Endothelial cell of umbilical vein (primary cell): ENCODE data around the gene DENND4B. TPM values are rescaled to one million over a fixed set of nuclear protein-coding genes. Genes with fewer than 3 reads are reported as not detected.
A peak's percentile ranks its signal among the peaks of the same experiment; 100 is the strongest.

Experiments
- BruUV-seq: library from RNA; stranded (reverse); fragments of 400-500 nt; replicated peaks from 2 replicates; lab custom pipeline; 2021; lab: Mats Ljungman, UMichigan
- CTCF ChIA-PET: fragments of 300-600, 350-600 bp; sonication (Branson Sonifier 250); formaldehyde crosslinking; loops from one replicate; lab custom pipeline; 2021; ENCODE audit warnings: antibody characterized with exemption, inconsistent platforms; lab: Charles Lee
- POLR2A ChIA-PET: fragments of 300-600, 350-600 bp; sonication (Branson Sonifier 250); formaldehyde crosslinking; loops from one replicate; lab custom pipeline; 2021; ENCODE audit warnings: antibody characterized with exemption, inconsistent platforms; lab: Charles Lee
- DNase-seq: peaks from one replicate; pipeline ENCODE4 v3.0.0-alpha.2; 2011; ENCODE audit warnings: low read depth, low spot score
- FAIRE-seq: peaks from 2 replicates; lab custom pipeline; 2011; peaks lifted over from hg19 to GRCh38; lab: Jason Lieb, UNC
- H2AFZ ChIP-seq: 2 replicates; pipeline ENCODE4 v1.6.0; 2012; ENCODE audit warnings: low read depth, low read length, control low read depth, inconsistent platforms
- H3K27ac ChIP-seq: 2 replicates; pipeline ENCODE4 v1.5.1; 2011; ENCODE audit warnings: low read depth, mild to moderate bottlenecking, control low read depth, low read length, moderate library complexity; ENCODE audit not compliant: insufficient read depth
- H3K27me3 ChIP-seq, 2 experiments: 2 replicates each; pipeline versions ENCODE4 v1.6.0 to v1.6.1; 2011; ENCODE audit warnings: low read length in 2 of 2, mixed read lengths in 1 of 2; ENCODE audit not compliant: control insufficient read depth in 2 of 2, insufficient read depth in 2 of 2
- H3K36me3 ChIP-seq, 2 experiments: 2 replicates in 1 of 2; 3 replicates in 1 of 2; pipeline ENCODE4 v1.5.1; 2011; ENCODE audit warnings: low read length in 2 of 2, mild to moderate bottlenecking in 1 of 2, moderate library complexity in 1 of 2; ENCODE audit not compliant: control insufficient read depth in 2 of 2, insufficient read depth in 2 of 2; ENCODE audit errors: extremely low read depth in 1 of 2
- H3K4me1 ChIP-seq: 3 replicates; pipeline ENCODE4 v1.5.1; 2011; ENCODE audit warnings: mild to moderate bottlenecking, low read length; ENCODE audit not compliant: control insufficient read depth, insufficient read depth; ENCODE audit errors: extremely low read depth
- H3K4me2 ChIP-seq: 2 replicates; pipeline ENCODE4 v1.6.1; 2011; ENCODE audit warnings: low read length, control low read depth, mixed read lengths; ENCODE audit not compliant: insufficient read depth
- H3K4me3 ChIP-seq, 3 experiments: fragments of 200-600 bp in 1 of 3; sonication (generic), shearing (Covaris generic) in 1 of 3; replicated peaks in 1 of 3; 2 replicates each; pipeline ENCODE4 v1.5.1; 2011 to 2016; ENCODE audit warnings: control low read depth in 3 of 3, low read length in 3 of 3, mild to moderate bottlenecking in 2 of 3, inconsistent platforms in 1 of 3, low read depth in 1 of 3, moderate library complexity in 1 of 3; ENCODE audit not compliant: insufficient read depth in 1 of 3
- H3K79me2 ChIP-seq: 2 replicates; pipeline ENCODE4 v1.6.0; 2012; ENCODE audit warnings: low read length, inconsistent platforms; ENCODE audit not compliant: control insufficient read depth, insufficient read depth
- H3K9ac ChIP-seq: replicated peaks from 2 replicates; pipeline ENCODE3; 2011; ENCODE audit warnings: low read length, control low read depth; ENCODE audit not compliant: insufficient read depth; ENCODE audit errors: extremely low read depth
- H3K9me1 ChIP-seq: replicated peaks from 3 replicates; pipeline ENCODE4 v1.6.0; 2011; ENCODE audit warnings: mild to moderate bottlenecking, low read length; ENCODE audit not compliant: control insufficient read depth, insufficient read depth; ENCODE audit errors: extremely low read depth
- H3K9me3 ChIP-seq: replicated peaks from 2 replicates; pipeline ENCODE4 v1.5.1; 2012; ENCODE audit warnings: low read length, inconsistent platforms; ENCODE audit not compliant: control insufficient read depth, insufficient read depth
- H4K20me1 ChIP-seq: replicated peaks from 2 replicates; pipeline ENCODE3; 2011; ENCODE audit warnings: mild to moderate bottlenecking, low read length; ENCODE audit not compliant: control insufficient read depth, insufficient read depth; ENCODE audit errors: extremely low read depth
- CTCF ChIP-seq, 2 donors: IDR thresholded peaks; 1 replicate in 1 of 2; 2 replicates in 1 of 2; pipeline ENCODE4 v1.5.1; 2011; ENCODE audit warnings: low read length in 2 of 2, mild to moderate bottlenecking in 2 of 2, moderate library complexity in 2 of 2, control low read depth in 1 of 2, inconsistent platforms in 1 of 2, low read depth in 1 of 2; ENCODE audit not compliant: insufficient read depth in 1 of 2; ENCODE audit errors: extremely low read depth in 1 of 2
- EZH2 ChIP-seq: IDR thresholded peaks from 2 replicates; pipeline ENCODE4 v1.6.1; 2012; ENCODE audit warnings: borderline replicate concordance, low read depth, mild to moderate bottlenecking, moderate library complexity, low read length, inconsistent platforms; ENCODE audit not compliant: severe bottlenecking
- GATA2 ChIP-seq: IDR thresholded peaks from 2 replicates; pipeline ENCODE4 v1.7.0; 2011; ENCODE audit warnings: low read depth, mild to moderate bottlenecking, moderate library complexity, mixed read lengths, low read length; ENCODE audit not compliant: insufficient read length, insufficient read depth
- JUN ChIP-seq: IDR thresholded peaks from 2 replicates; pipeline ENCODE4 v1.6.1; 2011; ENCODE audit warnings: borderline replicate concordance, low read depth; ENCODE audit not compliant: insufficient read length, insufficient read depth
- MYC ChIP-seq: IDR thresholded peaks from one replicate; pipeline ENCODE4 v1.6.1; 2011; ENCODE audit warnings: mild to moderate bottlenecking, low read depth, low read length
- POLR2A ChIP-seq: IDR thresholded peaks from 2 replicates; pipeline ENCODE4 v1.6.1; 2012; ENCODE audit warnings: low read depth, mild to moderate bottlenecking, control low read depth, low read length
- POLR2AphosphoS5 ChIP-seq: IDR thresholded peaks from 2 replicates; pipeline ENCODE4 v1.6.1; 2012; ENCODE audit warnings: low read depth, mild to moderate bottlenecking, control low read depth, low read length, moderate library complexity; ENCODE audit not compliant: insufficient read depth
- dilution Hi-C: fragments of 300-500 bp; cut with MboI; formaldehyde crosslinking; loops from one replicate; pipeline ENCODE4 v1.15.0; 2019; ENCODE audit warnings: low sequenced_read_pairs; ENCODE audit not compliant: extremely low pct_ligation_motif_present
- intact Hi-C: fragments of 100-400 bp; cut with micrococcal nuclease; formaldehyde crosslinking; loops from one replicate; pipeline ENCODE4 v1.10.0; 2022
- polyA plus RNA-seq, 4 experiments: library from polyadenylated mRNA; depleted of rRNA in 3 of 4; stranded (reverse) in 3 of 4; unstranded in 1 of 4; fragments of >200 nt; gene quantifications; 2 replicates each; pipeline versions ENCODE4 v1.2.1 to v1.2.3, GENCODE V29; 2011 to 2012; ENCODE audit warnings: missing spikeins in 1 of 4
- total RNA-seq: library from RNA; stranded (reverse); gene quantifications from 2 replicates; pipeline ENCODE4 v1.2.3, GENCODE V29; 2021

DENND4B gene
- total and polyA plus RNA-seq, 2 donors (not counting 3 experiments of a cell fraction or from before 2014, with no cell fraction given) = 35.6 to 57.8 TPM

- Histone ChIP-seq H3K9me3 (no peaks in the 10 kb centered on the region), H3K4me1 (peaks cover 23% of the 10 kb centered on the region), H2AFZ (peak overlapping the region; percentile 24), H4K20me1 (no peaks in the 10 kb centered on the region), H3K27ac (peak overlapping the region; percentile 81), H3K79me2 (peaks cover 61% of the 10 kb centered on the region), H3K36me3 (no peaks in the 10 kb centered on the region), H3K9me1 (no peaks in the 10 kb centered on the region), H3K9ac (peak overlapping the region; percentile 93), H3K4me3 (peak overlapping the region; percentile 12 to 70 (median 32)), H3K4me2 (peak overlapping the region; percentile 93), H3K27me3 (no peaks in the 10 kb centered on the region)
- DNase-seq = peak; percentile 71
- POLR2A ChIA-PET = interaction anchor here (0.6 to 1.5 kb wide), 3 partner anchors 76 to 154 kb away, joined by 3 read pairs; partner anchors contain the start of genes CRTC2, INTS3 and RPS27
- peak; percentile 54 for FAIRE-seq
- BruUV-seq = no TSS peak
- dilution Hi-C loops = no loop called here
- intact Hi-C loops = loop anchor here (1.0 to 5.0 kb wide), 4 partner anchors 42 to 109 kb away; partner anchors contain the start of genes DENND4B, RPS27 and SLC39A1
- TF ChIP-seq MYC = no peak
- TF ChIP-seq GATA2 = no peak
- peak; percentile 56 for TF ChIP-seq POLR2A
- no peak for TF ChIP-seq CTCF (IDR thresholded peaks at IDR 0.05; ENCODE audit: extremely low read depth in 1 of 2, insufficient read depth in 1 of 2, low read depth in 1 of 2, low read length in 2 of 2)
- TF ChIP-seq EZH2 = no peak
- no peak for TF ChIP-seq JUN
- TF ChIP-seq POLR2AphosphoS5 = peak; percentile 11
- CTCF ChIA-PET = interaction anchor here (0.6 to 1.8 kb wide), 6 partner anchors 14 to 64 kb away, joined by 3 to 8 read pairs (median 4); partner anchors contain the start of genes DENND4B and GATAD2B
Measured at GRCh38 chr1:153881751-153882150, 64.8 kb downstream of the DENND4B start.
